ENCODE data around the gene SYT1.

Gene SYT1

GRCh38 chr12:79141776-79142175 lies 277.2 kb downstream of the SYT1 start:
- Mint-ChIP-seq H3K27me3 (ENCODE audit: low read depth) (no peaks in the 10 kb centered on the region), H3K36me3 (ENCODE audit: low read depth) (no peaks in the 10 kb centered on the region), H3K9me3 (no peaks in the 10 kb centered on the region), H3K27ac (no peak overlapping the region), H3K4me3 (no peak overlapping the region), H3K4me1 (ENCODE audit: low read depth) (no peaks in the 10 kb centered on the region)

- no peak overlapping the region for H3K27ac Mint-ChIP-seq
- H3K4me3 Mint-ChIP-seq, result no peak overlapping the region
- no peaks in the 10 kb centered on the region for H3K27me3 Mint-ChIP-seq (ENCODE audit: low read depth)
- no peaks in the 10 kb centered on the region for H3K4me1 Mint-ChIP-seq (ENCODE audit: low read depth)
- no peaks in the 10 kb centered on the region for H3K9me3 Mint-ChIP-seq
- no peaks in the 10 kb centered on the region for H3K36me3 Mint-ChIP-seq (ENCODE audit: low read depth)
These were observed 279.2 kb downstream of the SYT1 start for GRCh38 chr12:79143803-79144202.

GRCh38 chr12:79151956-79152355 lies 287.4 kb downstream of the SYT1 start:
- no peak overlapping the region for H3K4me3 Mint-ChIP-seq
- no peaks in the 10 kb centered on the region for H3K9me3 Mint-ChIP-seq
- no peaks in the 10 kb centered on the region for H3K27me3 Mint-ChIP-seq (ENCODE audit: low read depth)
- no peaks in the 10 kb centered on the region for H3K36me3 Mint-ChIP-seq (ENCODE audit: low read depth)
- no peaks in the 10 kb centered on the region for H3K4me1 Mint-ChIP-seq (ENCODE audit: low read depth)
- no peak overlapping the region for H3K27ac Mint-ChIP-seq

GRCh38 chr12:79155683-79156082 lies 291.1 kb downstream of the SYT1 start:
- no peaks in the 10 kb centered on the region for H3K36me3 Mint-ChIP-seq (ENCODE audit: low read depth)
- no peaks in the 10 kb centered on the region for H3K9me3 Mint-ChIP-seq
- no peaks in the 10 kb centered on the region for H3K27me3 Mint-ChIP-seq (ENCODE audit: low read depth)
- no peak overlapping the region for H3K27ac Mint-ChIP-seq
- H3K4me1 Mint-ChIP-seq (ENCODE audit: low read depth), result no peaks in the 10 kb centered on the region
- H3K4me3 Mint-ChIP-seq, result no peak overlapping the region

- H3K27me3 Mint-ChIP-seq (ENCODE audit: low read depth), result no peaks in the 10 kb centered on the region
- no peak overlapping the region for H3K27ac Mint-ChIP-seq
- no peaks in the 10 kb centered on the region for H3K4me1 Mint-ChIP-seq (ENCODE audit: low read depth)
- no peak overlapping the region for H3K4me3 Mint-ChIP-seq
- H3K9me3 Mint-ChIP-seq, result no peaks in the 10 kb centered on the region
- no peaks in the 10 kb centered on the region for H3K36me3 Mint-ChIP-seq (ENCODE audit: low read depth)
These were observed 292.4 kb downstream of the SYT1 start for GRCh38 chr12:79156846-79157463.

GRCh38 chr12:79161249-79161934 lies 296.8 kb downstream of the SYT1 start:
- Mint-ChIP-seq H3K4me1 (ENCODE audit: low read depth) (no peaks in the 10 kb centered on the region), H3K9me3 (no peaks in the 10 kb centered on the region), H3K4me3 (no peak overlapping the region), H3K36me3 (ENCODE audit: low read depth) (no peaks in the 10 kb centered on the region), H3K27me3 (ENCODE audit: low read depth) (no peaks in the 10 kb centered on the region), H3K27ac (no peak overlapping the region)

- no peaks in the 10 kb centered on the region for H3K4me1 Mint-ChIP-seq (ENCODE audit: low read depth)
- H3K9me3 Mint-ChIP-seq, result no peaks in the 10 kb centered on the region
- no peak overlapping the region for H3K4me3 Mint-ChIP-seq
- H3K27ac Mint-ChIP-seq, result no peak overlapping the region
- H3K27me3 Mint-ChIP-seq (ENCODE audit: low read depth), result no peaks in the 10 kb centered on the region
- H3K36me3 Mint-ChIP-seq (ENCODE audit: low read depth), result no peaks in the 10 kb centered on the region
These were observed 297.7 kb downstream of the SYT1 start for GRCh38 chr12:79162147-79162772.

GRCh38 chr12:79162948-79163347 lies 298.4 kb downstream of the SYT1 start:
- no peak overlapping the region for H3K4me3 Mint-ChIP-seq
- H3K27me3 Mint-ChIP-seq (ENCODE audit: low read depth), result no peaks in the 10 kb centered on the region
- no peak overlapping the region for H3K27ac Mint-ChIP-seq
- no peaks in the 10 kb centered on the region for H3K36me3 Mint-ChIP-seq (ENCODE audit: low read depth)
- no peaks in the 10 kb centered on the region for H3K4me1 Mint-ChIP-seq (ENCODE audit: low read depth)
- no peaks in the 10 kb centered on the region for H3K9me3 Mint-ChIP-seq

- Mint-ChIP-seq H3K9me3 (peaks cover 2% of the 10 kb centered on the region), H3K27me3 (ENCODE audit: low read depth) (no peaks in the 10 kb centered on the region), H3K4me3 (no peak overlapping the region), H3K4me1 (ENCODE audit: low read depth) (no peaks in the 10 kb centered on the region), H3K36me3 (ENCODE audit: low read depth) (no peaks in the 10 kb centered on the region), H3K27ac (no peak overlapping the region)
These were observed 300.3 kb downstream of the SYT1 start for GRCh38 chr12:79164890-79165289.

GRCh38 chr12:79168687-79169086 lies 304.1 kb downstream of the SYT1 start:
- no peaks in the 10 kb centered on the region for H3K4me1 Mint-ChIP-seq (ENCODE audit: low read depth)
- H3K27me3 Mint-ChIP-seq (ENCODE audit: low read depth), result no peaks in the 10 kb centered on the region
- H3K4me3 Mint-ChIP-seq, result no peak overlapping the region
- no peaks in the 10 kb centered on the region for H3K36me3 Mint-ChIP-seq (ENCODE audit: low read depth)
- no peak overlapping the region for H3K27ac Mint-ChIP-seq
- peaks cover 3% of the 10 kb centered on the region for H3K9me3 Mint-ChIP-seq

- Mint-ChIP-seq H3K9me3 (peaks cover 9% of the 10 kb centered on the region), H3K4me3 (no peak overlapping the region), H3K4me1 (ENCODE audit: low read depth) (no peaks in the 10 kb centered on the region), H3K36me3 (ENCODE audit: low read depth) (no peaks in the 10 kb centered on the region), H3K27ac (no peak overlapping the region), H3K27me3 (ENCODE audit: low read depth) (no peaks in the 10 kb centered on the region)
These were observed 310.1 kb downstream of the SYT1 start for GRCh38 chr12:79174626-79175025.

GRCh38 chr12:79183003-79183402 lies 318.4 kb downstream of the SYT1 start:
- no peaks in the 10 kb centered on the region for H3K36me3 Mint-ChIP-seq (ENCODE audit: low read depth)
- no peaks in the 10 kb centered on the region for H3K4me1 Mint-ChIP-seq (ENCODE audit: low read depth)
- no peaks in the 10 kb centered on the region for H3K27me3 Mint-ChIP-seq (ENCODE audit: low read depth)
- H3K27ac Mint-ChIP-seq, result no peak overlapping the region
- peaks cover 9% of the 10 kb centered on the region for H3K9me3 Mint-ChIP-seq
- no peak overlapping the region for H3K4me3 Mint-ChIP-seq

- no peak overlapping the region for H3K27ac Mint-ChIP-seq
- no peaks in the 10 kb centered on the region for H3K4me1 Mint-ChIP-seq (ENCODE audit: low read depth)
- no peaks in the 10 kb centered on the region for H3K36me3 Mint-ChIP-seq (ENCODE audit: low read depth)
- no peak overlapping the region for H3K4me3 Mint-ChIP-seq
- H3K27me3 Mint-ChIP-seq (ENCODE audit: low read depth), result no peaks in the 10 kb centered on the region
- H3K9me3 Mint-ChIP-seq, result peaks cover 5% of the 10 kb centered on the region
These were observed 319.4 kb downstream of the SYT1 start for GRCh38 chr12:79183926-79184325.

- Mint-ChIP-seq H3K27me3 (ENCODE audit: low read depth) (no peaks in the 10 kb centered on the region), H3K9me3 (peaks cover 8% of the 10 kb centered on the region), H3K4me3 (no peak overlapping the region), H3K27ac (no peak overlapping the region), H3K36me3 (ENCODE audit: low read depth) (no peaks in the 10 kb centered on the region), H3K4me1 (ENCODE audit: low read depth) (no peaks in the 10 kb centered on the region)
These were observed 321.9 kb downstream of the SYT1 start for GRCh38 chr12:79186506-79186905.

- Mint-ChIP-seq H3K36me3 (ENCODE audit: low read depth) (no peaks in the 10 kb centered on the region), H3K27me3 (ENCODE audit: low read depth) (no peaks in the 10 kb centered on the region), H3K4me1 (ENCODE audit: low read depth) (no peaks in the 10 kb centered on the region), H3K4me3 (no peak overlapping the region), H3K27ac (no peak overlapping the region), H3K9me3 (peaks cover 5% of the 10 kb centered on the region)
These were observed 322.5 kb downstream of the SYT1 start for GRCh38 chr12:79187032-79187431.
